ENCODE measurements around the gene TRMT10B. TPM values are rescaled to one million over a fixed set of nuclear protein-coding genes. Genes with fewer than 3 reads are reported as not detected.

The TRMT10B gene
- total and polyA plus RNA-seq, 2 of the 13 experiments (the other 11 are each of a cell fraction or from before 2014, with no cell fraction given), result 3.1 to 3.9 TPM

DNA sequence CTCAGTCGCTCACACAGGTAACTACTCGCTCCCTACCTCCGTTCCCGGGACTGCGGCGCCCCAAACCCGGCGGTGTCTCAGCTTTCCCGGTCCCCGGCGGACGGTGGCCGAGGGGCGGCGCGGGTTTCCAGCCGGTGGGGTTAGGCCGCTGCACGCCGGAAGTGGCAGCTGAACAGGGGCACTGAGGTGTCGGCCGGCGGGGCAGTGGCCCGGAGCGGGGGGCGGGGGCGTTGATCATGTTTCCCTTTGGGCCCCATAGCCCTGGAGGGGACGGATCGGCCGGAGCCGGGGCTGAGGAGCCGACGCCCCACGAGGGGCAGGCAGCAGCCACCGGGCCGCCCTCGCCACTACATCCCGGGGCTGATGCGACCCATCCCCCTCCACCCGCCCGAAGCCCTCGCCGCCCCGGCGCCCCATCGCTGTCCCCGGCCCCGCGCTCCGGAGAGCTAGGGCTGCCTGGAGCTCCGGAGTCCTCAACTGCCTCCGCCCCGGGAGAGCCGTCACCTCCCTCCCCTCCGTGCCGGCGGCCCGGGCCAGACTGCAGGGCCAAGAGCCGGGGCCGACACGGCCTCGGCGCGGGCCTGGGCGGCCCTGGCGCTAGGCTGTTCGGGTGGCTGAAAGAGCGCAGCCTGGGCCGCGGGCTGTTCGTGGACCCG is 47.2 kb downstream of the TRMT10B start, which contains the start of gene DCAF10 (continued):
- peak; percentile 95 for TF ChIP-seq ZMYM3 (CRISPR knock-in tag; IDR thresholded peaks at IDR 0.05)
- TF ChIP-seq MXI1 (IDR thresholded peaks at IDR 0.05; ENCODE audit: borderline replicate concordance, low read depth, low read length), result peak; percentile 82; the same call in 1 of the 3 replicates
- 0 out of 2 replicates have a peak, but pooled peaks have one; percentile 74 for TF ChIP-seq KLF11 (CRISPR knock-in tag; IDR thresholded peaks at IDR 0.05)
- peak; percentile 83 for TF ChIP-seq MXD1 (CRISPR knock-in tag; IDR thresholded peaks at IDR 0.05)
- TF ChIP-seq ARNT (IDR thresholded peaks at IDR 0.05), result no peak
- TF ChIP-seq GMEB2 (CRISPR knock-in tag; IDR thresholded peaks at IDR 0.05; ENCODE audit: low read depth), result no peak; the same call in 1 of the 2 replicates
- peak; percentile 87 for TF ChIP-seq ZNF619 (CRISPR knock-in tag; IDR thresholded peaks at IDR 0.05)
- TF ChIP-seq ZSCAN30 (CRISPR knock-in tag; IDR thresholded peaks at IDR 0.05), result peak; percentile 12; the same call in 1 of the 2 replicates
- TF ChIP-seq MLXIP (CRISPR knock-in tag; IDR thresholded peaks at IDR 0.05; ENCODE audit: borderline replicate concordance), result no peak; the same call in 1 of the 2 replicates
- TF ChIP-seq MYNN (CRISPR knock-in tag; IDR thresholded peaks at IDR 0.05; ENCODE audit: low read depth), result 0 out of 2 replicates have a peak, but pooled peaks have one; percentile 46
- TF ChIP-seq CBX5 (CRISPR knock-in tag; IDR thresholded peaks at IDR 0.05; ENCODE audit: borderline replicate concordance), result peak; percentile 99
- TF ChIP-seq, protein P1, sequence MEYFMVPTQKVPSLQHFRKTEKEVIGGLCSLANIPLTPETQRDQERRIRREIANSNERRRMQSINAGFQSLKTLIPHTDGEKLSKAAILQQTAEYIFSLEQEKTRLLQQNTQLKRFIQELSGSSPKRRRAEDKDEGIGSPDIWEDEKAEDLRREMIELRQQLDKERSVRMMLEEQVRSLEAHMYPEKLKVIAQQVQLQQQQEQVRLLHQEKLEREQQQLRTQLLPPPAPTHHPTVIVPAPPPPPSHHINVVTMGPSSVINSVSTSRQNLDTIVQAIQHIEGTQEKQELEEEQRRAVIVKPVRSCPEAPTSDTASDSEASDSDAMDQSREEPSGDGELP (IDR thresholded peaks at IDR 0.05; ENCODE audit: borderline replicate concordance, low read depth), result peak; percentile 77; the same call in 1 of the 2 replicates
- TF ChIP-seq RAD21 (CRISPR knock-in tag; IDR thresholded peaks at IDR 0.05), result peak; percentile 62; the same call in 1 of the 2 replicates
- TF ChIP-seq SPEN (CRISPR knock-in tag; IDR thresholded peaks at IDR 0.05; ENCODE audit: low read depth), result peak; percentile 98
- TF ChIP-seq SUZ12 (IDR thresholded peaks at IDR 0.05; ENCODE audit: low read depth, low read length), result no peak
- peak; percentile 76; the same call in 1 of the 2 replicates for TF ChIP-seq MED13 (CRISPR knock-in tag; IDR thresholded peaks at IDR 0.05)
- peak; percentile 72 for TF ChIP-seq SP5 (CRISPR knock-in tag; IDR thresholded peaks at IDR 0.05; ENCODE audit: borderline replicate concordance, low read depth)
- TF ChIP-seq ONECUT2 (CRISPR knock-in tag; IDR thresholded peaks at IDR 0.05), result no peak
- TF ChIP-seq ZFP41 (CRISPR knock-in tag; IDR thresholded peaks at IDR 0.05; ENCODE audit: borderline replicate concordance), result peak; percentile 93; the same call in 1 of the 2 replicates
- peak; percentile 73 for TF ChIP-seq SALL2 (CRISPR knock-in tag; IDR thresholded peaks at IDR 0.05)
- TF ChIP-seq CC2D1A (CRISPR knock-in tag; IDR thresholded peaks at IDR 0.05), result peak; percentile 63; the same call in 1 of the 2 replicates
- peak; percentile 89 for TF ChIP-seq ZNF589 (CRISPR knock-in tag; conservative IDR thresholded peaks at IDR 0.05)
- peak; percentile 61 for TF ChIP-seq TEAD3 (CRISPR knock-in tag; optimal IDR thresholded peaks at IDR 0.05; ENCODE audit: borderline replicate concordance)
- no peak for TF ChIP-seq ZNF761 (CRISPR knock-in tag; conservative IDR thresholded peaks at IDR 0.05)
